ENCODE data around the gene NDP. TPM values are rescaled to one million over a fixed set of nuclear protein-coding genes. Genes with fewer than 3 reads are reported as not detected.

NDP gene, protein sequence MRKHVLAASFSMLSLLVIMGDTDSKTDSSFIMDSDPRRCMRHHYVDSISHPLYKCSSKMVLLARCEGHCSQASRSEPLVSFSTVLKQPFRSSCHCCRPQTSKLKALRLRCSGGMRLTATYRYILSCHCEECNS
- under 1 TPM in 1 of 4 donors, not detected in 3; 0.12 TPM for total RNA-seq
- not detected for polyA plus RNA-seq
- long read RNA-seq, donor 1: 0 reads
- long read RNA-seq, donor 2: 0 reads
- long read RNA-seq, donor 3: 0 reads
- long read RNA-seq, donor 4: 0 reads

DNA sequence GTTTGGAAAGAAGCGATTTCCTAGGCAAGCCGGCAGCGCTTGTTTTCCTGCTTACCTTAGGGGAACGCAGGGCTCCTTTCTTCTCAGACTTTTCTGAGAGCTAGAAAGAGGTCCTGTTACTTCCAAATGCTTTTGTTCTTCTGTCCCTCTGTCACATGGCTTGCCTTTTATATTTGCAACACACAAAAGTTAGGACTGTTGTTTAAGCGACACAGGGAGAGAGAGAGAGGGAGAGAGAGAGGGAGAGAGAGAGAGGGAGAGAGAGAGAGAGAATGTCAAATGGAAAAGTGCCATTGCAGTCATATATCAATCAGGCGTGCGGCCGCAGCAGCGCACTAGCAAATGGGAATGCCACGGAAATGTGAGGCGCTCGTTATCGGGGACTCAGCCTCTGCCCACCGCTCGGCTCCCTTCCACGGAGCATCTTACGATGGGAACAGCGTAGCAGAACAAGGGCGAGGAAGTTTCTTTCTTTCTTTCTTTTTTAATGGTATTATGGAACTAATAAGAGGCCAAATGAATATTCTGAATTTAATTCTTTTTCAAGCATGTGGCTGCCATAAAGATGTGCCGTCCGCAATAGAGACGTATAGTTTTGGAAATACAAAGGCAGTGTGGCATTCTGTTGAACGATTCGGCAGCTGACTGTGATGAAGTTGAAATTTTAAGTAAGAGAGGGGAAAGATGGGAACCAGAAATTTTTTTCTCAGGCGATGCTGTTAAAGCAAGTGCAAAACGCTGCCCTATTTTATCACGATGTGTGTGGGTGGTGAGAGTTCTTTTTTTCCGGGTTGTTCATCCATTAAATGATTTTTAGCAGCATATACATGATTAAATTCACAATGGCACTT is at the start of gene NDP:
Gene NDP (minus strand): TSS at position 142 of the 851 bp plus-strand sequence. CDS start 14,745 bp downstream, outside the sequence.
- peak in 1 of 3 donors; percentile 34 for DNase-seq
- intact Hi-C loops (cut with DNase I): no loop called here
- Histone ChIP-seq H3K27ac (ENCODE audit: low read length) (no peak within 1 kb of the TSS), H3K9me3 (ENCODE audit: control insufficient read depth, low read length) (peaks cover 2% of the 10 kb centered on the region), H3K27me3 (ENCODE audit: control insufficient read depth, insufficient read depth) (no peaks in the 10 kb centered on the region), H3K4me1 (ENCODE audit: control insufficient read depth, insufficient read depth, low read length) (no peaks in the 10 kb centered on the region), H3K4me3 (ENCODE audit: low read length) (peak within 1 kb of the TSS; percentile 40)
- no peak for ATAC-seq
- WGBS: 4% methylated on average over 28 of the region's 28 CpGs

DNA sequence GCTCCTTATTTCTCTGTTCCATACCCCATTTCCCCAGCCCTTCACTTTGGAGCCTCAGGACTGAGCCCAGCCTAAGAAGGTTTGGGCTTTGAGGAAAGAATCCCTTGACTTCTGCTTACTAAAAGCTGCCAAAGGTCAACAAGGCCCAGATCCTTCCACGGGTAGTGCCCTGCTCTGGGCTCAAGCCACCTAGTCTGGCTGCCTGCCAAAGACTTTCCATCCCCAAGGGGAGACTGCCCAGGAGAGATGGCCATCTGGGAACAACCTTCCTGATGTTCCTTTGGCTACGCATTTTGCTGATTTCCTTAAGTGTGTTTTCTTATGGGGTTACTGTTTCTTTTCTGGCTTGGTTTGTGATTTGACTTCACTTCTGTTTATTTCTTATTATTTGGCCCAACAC is 49.8 kb upstream of the NDP start:
- Histone ChIP-seq H3K9me3 (ENCODE audit: control insufficient read depth, low read length) (no peaks in the 10 kb centered on the region), H3K4me1 (ENCODE audit: control insufficient read depth, insufficient read depth, low read length) (no peaks in the 10 kb centered on the region), H3K4me3 (ENCODE audit: low read length) (no peak overlapping the region), H3K27me3 (ENCODE audit: control insufficient read depth, insufficient read depth) (no peaks in the 10 kb centered on the region), H3K27ac (ENCODE audit: low read length) (no peak overlapping the region)
- intact Hi-C loops (cut with DNase I): no loop called here
- 56% methylated on average over 2 of the region's 2 CpGs for WGBS
- DNase-seq (no peak), ATAC-seq (no peak)

DNA sequence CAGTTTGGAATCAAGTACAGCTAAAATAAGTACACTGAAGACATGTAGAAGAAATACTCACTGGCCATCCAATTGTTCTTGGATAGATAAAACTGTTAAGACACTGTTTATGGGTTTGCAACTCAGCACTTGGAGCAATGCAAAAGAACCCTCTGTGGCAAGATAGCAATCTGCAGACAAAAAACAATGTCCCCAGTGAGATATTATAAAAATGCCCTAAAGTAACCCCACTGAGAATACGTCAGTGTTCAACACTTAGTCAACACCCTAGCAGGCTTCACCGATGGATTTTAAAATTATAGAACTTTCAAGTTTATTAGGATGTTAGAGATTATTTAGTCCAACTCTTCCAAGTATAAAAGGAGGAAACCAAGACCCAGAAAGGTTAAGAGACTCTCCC is 47.5 kb upstream of the NDP start:
- H3K27me3 ChIP-seq (ENCODE audit: control insufficient read depth, insufficient read depth): no peaks in the 10 kb centered on the region
- no peaks in the 10 kb centered on the region for H3K4me1 ChIP-seq (ENCODE audit: control insufficient read depth, insufficient read depth, low read length)
- intact Hi-C loops (cut with DNase I): no loop called here
- H3K9me3 ChIP-seq (ENCODE audit: control insufficient read depth, low read length): no peaks in the 10 kb centered on the region
- ATAC-seq (no peak), DNase-seq (no peak)
- H3K4me3 ChIP-seq (ENCODE audit: low read length): no peak overlapping the region
- 84% methylated on average over 2 of the region's 2 CpGs for WGBS
- no peak overlapping the region for H3K27ac ChIP-seq (ENCODE audit: low read length)

DNA sequence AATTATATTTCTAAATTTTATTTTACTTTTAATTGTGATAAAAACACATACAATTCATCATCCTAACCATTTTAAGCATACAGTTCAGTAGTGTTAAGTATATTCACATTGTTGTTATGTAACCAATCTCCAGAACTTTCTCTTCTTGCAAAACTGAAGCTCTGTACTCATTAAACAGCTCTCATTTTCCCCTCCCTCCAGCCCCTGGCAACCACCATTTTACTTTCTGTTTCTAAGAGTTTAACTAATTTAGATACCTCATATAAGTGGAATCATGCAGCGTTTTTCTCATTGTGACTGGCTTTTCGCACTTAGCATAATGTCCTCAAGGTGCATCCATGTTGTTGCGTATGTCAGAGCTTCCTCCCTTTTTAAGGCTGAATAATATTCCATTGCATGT is 46.7 kb upstream of the NDP start:
- no peak for ATAC-seq
- Histone ChIP-seq H3K4me1 (ENCODE audit: control insufficient read depth, insufficient read depth, low read length) (no peaks in the 10 kb centered on the region), H3K27me3 (ENCODE audit: control insufficient read depth, insufficient read depth) (no peaks in the 10 kb centered on the region), H3K4me3 (ENCODE audit: low read length) (no peak overlapping the region), H3K27ac (ENCODE audit: low read length) (no peak overlapping the region), H3K9me3 (ENCODE audit: control insufficient read depth, low read length) (no peaks in the 10 kb centered on the region)
- 94% methylated on average over 3 of the region's 3 CpGs for WGBS
- intact Hi-C loops (cut with DNase I): no loop called here
- DNase-seq: no peak

DNA sequence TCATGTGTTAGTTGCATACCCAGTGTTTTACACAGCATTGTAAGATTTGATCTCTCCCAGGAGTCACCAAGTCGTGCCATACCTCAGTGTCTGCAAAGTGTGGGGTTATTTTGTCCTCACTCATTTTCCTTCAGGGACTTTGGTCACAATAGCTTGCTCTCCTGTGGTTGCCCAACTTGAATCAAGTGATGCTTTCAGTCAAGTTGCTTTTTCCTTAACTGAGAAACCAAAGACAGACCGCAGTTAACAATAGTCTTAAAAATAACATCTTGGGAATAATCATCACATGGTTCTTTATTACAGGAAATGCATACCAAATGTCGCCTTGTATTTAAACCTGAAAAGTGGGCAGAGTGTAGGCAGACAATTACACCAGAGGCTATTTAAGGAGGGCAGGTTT is 44.5 kb upstream of the NDP start:
- Histone ChIP-seq H3K9me3 (ENCODE audit: control insufficient read depth, low read length) (no peaks in the 10 kb centered on the region), H3K27me3 (ENCODE audit: control insufficient read depth, insufficient read depth) (no peaks in the 10 kb centered on the region), H3K27ac (ENCODE audit: low read length) (no peak overlapping the region), H3K4me1 (ENCODE audit: control insufficient read depth, insufficient read depth, low read length) (no peaks in the 10 kb centered on the region), H3K4me3 (ENCODE audit: low read length) (no peak overlapping the region)
- WGBS: 57% methylated on average over 3 of the region's 3 CpGs
- DNase-seq: no peak
- intact Hi-C loops (cut with DNase I): no loop called here
- no peak for ATAC-seq

DNA sequence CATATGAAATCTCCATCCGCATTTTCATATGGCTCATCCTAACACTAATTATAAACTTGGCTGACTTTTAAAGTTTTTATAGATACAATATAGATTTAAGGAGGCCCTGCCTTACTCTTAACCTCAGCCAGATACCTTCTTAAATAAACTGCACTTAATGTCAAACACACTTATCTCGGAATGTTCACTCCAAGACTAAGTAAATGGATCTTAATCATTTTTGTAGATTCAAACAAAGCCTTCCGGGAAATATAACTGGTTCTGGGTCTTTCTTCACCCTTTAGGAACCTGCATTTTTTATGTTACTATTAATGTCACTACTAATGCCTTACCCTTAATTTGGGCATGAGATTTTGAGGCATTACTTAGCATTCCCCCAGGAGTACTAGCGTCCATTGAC is 43.7 kb upstream of the NDP start:
- Histone ChIP-seq H3K9me3 (ENCODE audit: control insufficient read depth, low read length) (no peaks in the 10 kb centered on the region), H3K4me1 (ENCODE audit: control insufficient read depth, insufficient read depth, low read length) (no peaks in the 10 kb centered on the region), H3K4me3 (ENCODE audit: low read length) (no peak overlapping the region), H3K27ac (ENCODE audit: low read length) (no peak overlapping the region), H3K27me3 (ENCODE audit: control insufficient read depth, insufficient read depth) (no peaks in the 10 kb centered on the region)
- ATAC-seq (no peak), DNase-seq (no peak)
- intact Hi-C loops (cut with DNase I): no loop called here
- WGBS: 84% methylated on average over 4 of the region's 4 CpGs

DNA sequence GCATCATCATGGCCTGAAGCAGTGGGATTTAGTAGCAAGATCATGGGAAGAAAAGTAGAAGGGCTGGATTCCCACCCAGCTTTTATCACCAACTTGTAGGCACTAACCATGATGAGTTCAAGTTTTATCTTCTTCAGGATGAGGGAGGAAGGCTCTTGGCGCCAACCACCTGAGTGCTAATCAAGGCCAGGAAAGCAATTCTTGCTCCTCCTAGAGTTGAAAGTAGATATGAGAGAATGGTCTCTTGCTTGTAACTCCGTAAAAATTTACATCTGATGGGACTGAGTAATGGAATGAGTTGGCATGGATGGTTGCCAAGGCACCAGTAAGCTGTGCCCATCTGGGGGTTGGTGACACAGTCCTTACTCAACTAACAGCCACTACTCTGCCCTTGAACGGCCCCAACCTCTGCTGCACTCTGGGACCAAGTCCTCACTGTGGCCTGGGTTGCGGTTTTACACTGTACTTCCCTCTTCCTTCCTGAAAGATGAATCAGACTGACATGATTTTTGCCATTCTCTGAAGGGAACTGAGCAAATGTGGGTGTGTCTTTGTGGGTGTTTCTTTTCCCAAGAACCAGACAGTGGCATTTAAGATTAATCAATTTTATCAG is 39.4 kb upstream of the NDP start:
- 54% methylated on average over 4 of the region's 4 CpGs for WGBS
- intact Hi-C loops (cut with DNase I): no loop called here
- DNase-seq: peak; percentile 18 to 43 (median 32)
- H3K27me3 ChIP-seq (ENCODE audit: control insufficient read depth, insufficient read depth): no peaks in the 10 kb centered on the region
- H3K9me3 ChIP-seq (ENCODE audit: control insufficient read depth, low read length): no peaks in the 10 kb centered on the region
- no peaks in the 10 kb centered on the region for H3K4me1 ChIP-seq (ENCODE audit: control insufficient read depth, insufficient read depth, low read length)
- ATAC-seq: peak; percentile 50 to 61
- H3K4me3 ChIP-seq (ENCODE audit: low read length): no peak overlapping the region
- H3K27ac ChIP-seq (ENCODE audit: low read length): no peak overlapping the region

DNA sequence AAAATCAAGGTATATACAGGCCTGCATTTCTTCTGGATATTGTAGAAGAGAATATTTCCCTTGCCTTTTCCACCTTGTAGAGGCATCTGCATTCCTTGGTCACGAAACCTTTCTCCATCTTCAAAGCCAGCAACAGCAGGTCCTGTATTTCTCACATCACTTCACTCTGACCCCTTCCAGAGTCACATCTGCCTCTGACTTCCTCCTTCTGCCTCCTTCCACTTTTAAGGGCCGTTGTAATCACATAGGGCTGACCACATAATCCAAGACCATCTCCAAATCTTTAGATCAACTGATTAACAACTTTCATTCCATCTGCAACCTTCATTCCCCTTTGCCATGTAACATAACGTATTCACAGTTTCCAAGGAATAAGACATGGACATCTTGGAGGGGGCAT is 38.3 kb upstream of the NDP start:
- no peaks in the 10 kb centered on the region for H3K27me3 ChIP-seq (ENCODE audit: control insufficient read depth, insufficient read depth)
- no peaks in the 10 kb centered on the region for H3K9me3 ChIP-seq (ENCODE audit: control insufficient read depth, low read length)
- H3K4me1 ChIP-seq (ENCODE audit: control insufficient read depth, insufficient read depth, low read length): no peaks in the 10 kb centered on the region
- ATAC-seq (no peak), DNase-seq (no peak)
- 69% methylated on average over 3 of the region's 3 CpGs for WGBS
- H3K27ac ChIP-seq (ENCODE audit: low read length): no peak overlapping the region
- H3K4me3 ChIP-seq (ENCODE audit: low read length): no peak overlapping the region
- intact Hi-C loops (cut with DNase I): no loop called here

DNA sequence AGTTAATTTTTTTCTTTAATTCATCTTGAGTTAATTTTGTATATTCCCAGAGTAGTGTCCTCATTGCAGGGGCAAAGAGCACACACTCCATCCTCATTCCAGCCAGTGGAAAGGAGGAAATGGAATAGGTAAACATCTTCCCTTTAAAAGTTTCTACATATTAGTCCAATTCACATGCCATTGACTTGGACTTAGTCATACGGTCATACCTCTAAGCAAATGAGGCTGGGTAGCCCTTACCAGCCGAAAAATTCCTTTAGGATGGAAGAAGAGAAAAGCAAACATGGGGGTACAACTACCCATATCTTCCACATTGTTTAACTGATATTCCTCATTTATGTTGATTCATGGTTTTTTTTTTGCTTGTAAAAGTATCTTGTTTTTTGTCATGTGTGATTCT is 37.4 kb upstream of the NDP start:
- Histone ChIP-seq H3K27ac (ENCODE audit: low read length) (no peak overlapping the region), H3K4me3 (ENCODE audit: low read length) (no peak overlapping the region), H3K4me1 (ENCODE audit: control insufficient read depth, insufficient read depth, low read length) (no peaks in the 10 kb centered on the region), H3K9me3 (ENCODE audit: control insufficient read depth, low read length) (no peaks in the 10 kb centered on the region), H3K27me3 (ENCODE audit: control insufficient read depth, insufficient read depth) (no peaks in the 10 kb centered on the region)
- no peak for ATAC-seq
- intact Hi-C loops (cut with DNase I): no loop called here
- WGBS: 83% methylated on average over 2 of the region's 2 CpGs
- no peak for DNase-seq

DNA sequence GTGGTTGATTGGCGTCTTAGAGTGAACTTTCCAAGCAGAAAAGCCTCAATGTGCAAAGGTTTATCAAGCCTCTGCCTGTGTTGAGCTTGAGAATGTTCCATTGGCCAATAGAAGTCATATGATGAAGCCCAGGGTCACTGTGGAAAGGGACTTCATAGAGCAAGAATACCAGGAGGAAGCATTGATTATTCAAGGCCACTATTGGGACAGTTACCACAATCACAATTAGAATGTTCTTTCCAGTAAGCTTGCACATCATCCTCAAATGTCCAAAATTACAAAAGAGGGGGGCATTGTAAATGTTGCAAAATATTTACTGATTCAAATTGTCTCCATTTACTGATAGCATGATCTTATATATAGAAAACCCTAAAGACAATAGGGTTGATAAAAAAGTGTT is 32.9 kb upstream of the NDP start:
- Histone ChIP-seq H3K4me3 (ENCODE audit: low read length) (no peak overlapping the region), H3K4me1 (ENCODE audit: control insufficient read depth, insufficient read depth, low read length) (no peaks in the 10 kb centered on the region), H3K27me3 (ENCODE audit: control insufficient read depth, insufficient read depth) (no peaks in the 10 kb centered on the region), H3K9me3 (ENCODE audit: control insufficient read depth, low read length) (no peaks in the 10 kb centered on the region), H3K27ac (ENCODE audit: low read length) (no peak overlapping the region)
- intact Hi-C loops (cut with DNase I): no loop called here
- 89% methylated on average over 1 of the region's 1 CpG for WGBS
- ATAC-seq: no peak
- DNase-seq: no peak

DNA sequence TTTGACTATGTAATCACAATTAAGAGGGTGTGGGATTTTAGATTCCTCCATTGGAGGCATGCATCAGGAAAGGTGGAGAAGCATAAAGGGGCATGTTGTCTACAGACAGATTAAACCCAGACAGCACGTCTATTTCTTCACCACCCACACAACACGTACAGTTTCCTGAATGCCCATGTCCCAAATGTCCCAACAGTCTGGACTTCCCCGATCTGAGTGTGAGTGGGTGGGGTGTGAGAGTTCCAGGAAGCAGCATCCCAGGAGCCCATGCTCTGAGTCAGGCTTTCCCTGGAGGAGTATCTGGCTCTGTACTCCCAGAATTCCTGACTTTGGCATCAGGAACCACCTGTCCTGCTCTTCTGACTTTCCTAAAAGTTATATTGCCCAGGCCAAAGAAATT is 30.8 kb upstream of the NDP start:
- H3K27ac ChIP-seq (ENCODE audit: low read length): no peak overlapping the region
- no peak overlapping the region for H3K4me3 ChIP-seq (ENCODE audit: low read length)
- ATAC-seq: peak in 1 of 2 donors; percentile 67
- H3K4me1 ChIP-seq (ENCODE audit: control insufficient read depth, insufficient read depth, low read length): no peaks in the 10 kb centered on the region
- no peaks in the 10 kb centered on the region for H3K9me3 ChIP-seq (ENCODE audit: control insufficient read depth, low read length)
- intact Hi-C loops (cut with DNase I): no loop called here
- 20% methylated on average over 3 of the region's 3 CpGs for WGBS
- H3K27me3 ChIP-seq (ENCODE audit: control insufficient read depth, insufficient read depth): no peaks in the 10 kb centered on the region
- no peak for DNase-seq
